HUES48 (cell line): ENCODE data around the gene RAB3GAP2.
A peak's percentile ranks its signal among the peaks of the same experiment; 100 is the strongest.
"Not testable (repeated sequence)": the region's sequence is repeated elsewhere in the genome, so short reads cannot be mapped to it uniquely, and the experiment has no call there.

ENCODE experiments used
- H3K27ac ChIP-seq: one replicate; pipeline ENCODE4 v1.7.0; 2013; ENCODE audit warnings: low read depth, low read length, inconsistent platforms
- H3K27me3 ChIP-seq: 2 replicates; pipeline ENCODE4 v1.6.1; 2013; ENCODE audit warnings: mild to moderate bottlenecking, low read length; ENCODE audit not compliant: control insufficient read depth, insufficient read depth
- H3K36me3 ChIP-seq: 2 replicates; pipeline ENCODE4 v1.6.1; 2013; ENCODE audit warnings: low read length; ENCODE audit not compliant: control insufficient read depth, insufficient read depth
- H3K4me1 ChIP-seq: 2 replicates; pipeline ENCODE4 v1.6.1; 2013; ENCODE audit warnings: mild to moderate bottlenecking, low read length; ENCODE audit not compliant: control insufficient read depth, insufficient read depth
- H3K4me3 ChIP-seq: 2 replicates; pipeline ENCODE4 v1.5.1; 2013; ENCODE audit warnings: mild to moderate bottlenecking, low read depth, low read length
- H3K9ac ChIP-seq: 2 replicates; pipeline ENCODE4 v1.6.1; 2013; ENCODE audit warnings: mild to moderate bottlenecking, low read depth, low read length, moderate library complexity
- H3K9me3 ChIP-seq: 2 replicates; pipeline ENCODE4 v1.6.1; 2013; ENCODE audit warnings: low read length; ENCODE audit not compliant: control insufficient read depth, insufficient read depth

Gene RAB3GAP2

DNA sequence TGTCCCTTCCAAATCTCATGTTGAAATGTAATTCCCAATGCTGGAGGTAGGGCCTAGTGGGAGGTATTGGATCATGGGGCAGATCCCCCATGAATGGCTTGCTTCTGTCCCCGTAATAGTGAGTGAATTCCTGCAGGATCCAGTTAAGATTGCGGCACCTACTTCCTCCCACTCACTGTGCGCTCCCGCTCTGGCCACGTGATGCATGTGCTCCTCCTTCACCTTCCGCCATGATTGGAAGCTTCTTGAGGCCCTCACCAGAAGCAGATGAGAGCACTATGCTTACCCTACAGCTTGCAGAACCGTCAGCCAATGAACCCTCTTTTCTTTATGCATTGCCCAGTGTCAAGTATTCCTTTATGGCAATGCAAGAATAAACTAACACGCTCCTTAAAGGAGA lies 14.9 kb upstream of the RAB3GAP2 start:
- Histone ChIP-seq H3K4me3 (no peak overlapping the region), H3K27ac (no peak overlapping the region), H3K27me3 (no peaks in the 10 kb centered on the region), H3K9me3 (no peaks in the 10 kb centered on the region), H3K36me3 (no peaks in the 10 kb centered on the region), H3K4me1 (peaks cover 17% of the 10 kb centered on the region), H3K9ac (no peak overlapping the region)

DNA sequence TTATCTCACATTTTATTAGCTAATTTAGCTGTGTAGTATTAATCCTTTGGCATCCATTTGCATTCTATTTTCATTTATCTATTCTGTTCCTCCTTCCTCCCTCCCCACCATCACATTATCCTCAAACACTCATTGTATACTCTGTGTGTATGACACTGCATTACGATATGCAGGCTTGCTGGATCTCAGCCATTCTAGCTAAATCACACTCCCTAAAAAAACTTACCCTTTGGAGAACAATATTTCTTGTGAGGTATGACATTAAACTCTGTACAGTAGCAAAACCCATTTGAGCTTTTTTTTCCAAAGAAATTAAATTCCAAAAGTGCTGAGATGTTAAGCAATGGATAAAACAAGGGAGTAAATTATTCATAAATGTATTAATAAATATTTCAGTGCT lies 11.4 kb upstream of the RAB3GAP2 start:
- Histone ChIP-seq H3K4me1 (no peaks in the 10 kb centered on the region), H3K9me3 (no peaks in the 10 kb centered on the region), H3K4me3 (no peak overlapping the region), H3K9ac (no peak overlapping the region), H3K27ac (no peak overlapping the region), H3K27me3 (no peaks in the 10 kb centered on the region), H3K36me3 (no peaks in the 10 kb centered on the region)

DNA sequence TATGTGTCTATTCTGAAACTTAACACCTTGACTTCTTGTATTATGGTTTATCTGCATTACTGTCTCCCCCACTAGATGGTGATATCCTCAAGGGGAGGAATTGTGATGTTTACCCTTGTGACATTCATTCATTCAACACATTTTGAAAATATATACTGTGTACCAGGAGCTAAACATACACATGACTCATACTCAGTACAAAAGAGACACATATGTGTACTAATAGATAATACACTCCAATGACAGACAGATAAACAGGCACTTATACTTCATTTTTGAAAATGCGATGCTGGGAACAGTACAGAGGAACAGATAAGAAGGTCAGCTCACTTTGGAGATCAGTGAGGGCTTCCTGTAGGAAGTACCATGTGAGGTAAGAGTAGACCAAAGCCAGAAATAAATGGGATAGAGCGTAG lies 8.9 kb upstream of the RAB3GAP2 start:
- no peaks in the 10 kb centered on the region for H3K4me1 ChIP-seq
- no peaks in the 10 kb centered on the region for H3K27me3 ChIP-seq
- no peak overlapping the region for H3K4me3 ChIP-seq
- H3K36me3 ChIP-seq: no peaks in the 10 kb centered on the region
- no peaks in the 10 kb centered on the region for H3K9me3 ChIP-seq
- H3K9ac ChIP-seq: no peak overlapping the region
- no peak overlapping the region for H3K27ac ChIP-seq

DNA sequence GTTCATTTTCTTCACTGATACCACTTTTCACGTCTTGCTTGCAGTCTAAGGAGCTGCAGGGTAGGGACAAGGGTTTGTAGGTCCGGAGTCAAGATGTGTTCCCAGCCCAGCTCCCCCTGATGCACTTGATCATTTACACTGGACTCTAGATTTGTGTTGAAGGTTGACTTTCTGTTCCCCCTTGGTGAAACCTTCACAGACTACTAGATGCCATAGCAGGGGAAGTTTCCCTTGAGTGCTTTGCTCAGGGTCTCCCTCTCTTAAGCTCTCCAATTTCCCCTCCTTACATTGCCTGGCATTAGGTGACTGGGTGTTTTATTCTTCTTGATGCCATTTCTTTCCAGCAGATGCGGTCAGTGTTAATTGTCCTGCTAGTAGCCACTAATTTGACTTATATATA lies 8.0 kb upstream of the RAB3GAP2 start:
- Histone ChIP-seq H3K9ac (no peak overlapping the region), H3K9me3 (no peaks in the 10 kb centered on the region), H3K36me3 (no peaks in the 10 kb centered on the region), H3K27ac (no peak overlapping the region), H3K4me1 (no peaks in the 10 kb centered on the region), H3K27me3 (no peaks in the 10 kb centered on the region), H3K4me3 (no peak overlapping the region)

DNA sequence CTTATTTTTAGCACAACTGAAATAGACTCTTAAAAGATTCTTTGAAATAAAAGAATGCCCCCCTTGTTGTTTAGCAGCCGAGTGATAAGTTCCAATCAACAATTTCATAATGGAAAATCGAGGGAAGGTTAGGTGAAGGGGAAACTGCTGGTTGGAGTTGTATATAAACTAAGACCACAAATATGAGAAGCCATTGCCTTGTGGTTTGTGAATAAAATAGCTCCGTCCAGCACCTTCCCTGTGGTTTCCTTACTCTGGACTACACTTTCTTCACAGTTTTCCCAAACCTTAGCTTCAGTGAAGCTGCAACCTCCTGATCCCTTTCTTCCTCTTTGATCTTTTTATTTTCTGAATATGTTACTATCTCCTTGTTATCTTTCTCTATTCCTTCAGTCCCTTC lies 6.7 kb upstream of the RAB3GAP2 start:
- no peaks in the 10 kb centered on the region for H3K36me3 ChIP-seq
- H3K27me3 ChIP-seq: no peaks in the 10 kb centered on the region
- H3K4me3 ChIP-seq: no peak overlapping the region
- H3K9me3 ChIP-seq: no peaks in the 10 kb centered on the region
- peaks cover 10% of the 10 kb centered on the region for H3K4me1 ChIP-seq
- no peak overlapping the region for H3K27ac ChIP-seq
- no peak overlapping the region for H3K9ac ChIP-seq

GRCh38 chr1:220275430-220275829 lies 3.2 kb upstream of the RAB3GAP2 start:
- Histone ChIP-seq H3K9me3 (no peaks in the 10 kb centered on the region), H3K4me1 (peaks cover 32% of the 10 kb centered on the region), H3K4me3 (no peak overlapping the region), H3K36me3 (no peaks in the 10 kb centered on the region), H3K27ac (no peak overlapping the region), H3K9ac (no peak overlapping the region), H3K27me3 (no peaks in the 10 kb centered on the region)

DNA sequence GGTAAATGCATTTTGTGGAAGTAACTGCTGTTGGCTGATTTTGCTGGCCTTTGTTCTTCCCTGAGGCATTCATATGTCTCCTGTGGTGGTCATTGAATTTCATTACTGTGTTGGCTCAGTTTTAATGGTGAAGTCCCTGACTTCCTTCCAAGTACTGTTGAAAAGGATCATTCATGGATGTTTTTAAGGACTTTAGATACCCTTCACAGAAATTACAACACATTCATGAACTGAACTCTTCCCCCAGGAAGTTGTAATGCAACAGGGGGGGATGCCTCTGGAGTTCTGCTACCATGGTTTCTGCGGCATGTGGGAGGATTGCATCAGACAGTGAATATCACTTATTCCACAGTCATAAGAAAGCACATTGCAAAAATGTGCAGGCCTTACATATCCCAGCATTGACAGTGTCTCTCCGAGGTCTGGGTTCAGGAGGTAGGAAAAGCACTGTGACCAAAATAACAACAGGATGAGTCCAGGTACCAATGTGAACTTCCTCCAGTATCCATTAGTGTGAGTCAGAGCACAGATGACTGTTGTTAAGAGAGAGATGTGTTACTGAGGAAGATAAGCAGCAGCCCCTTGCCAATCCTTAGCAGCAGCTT lies 2.1 kb upstream of the RAB3GAP2 start:
- no peaks in the 10 kb centered on the region for H3K36me3 ChIP-seq
- peak overlapping the region; percentile 18; the same call in 1 of the 2 replicates for H3K4me3 ChIP-seq
- H3K9me3 ChIP-seq: no peaks in the 10 kb centered on the region
- H3K9ac ChIP-seq: peak overlapping the region; percentile 42
- H3K27ac ChIP-seq: peak overlapping the region; percentile 94
- no peaks in the 10 kb centered on the region for H3K27me3 ChIP-seq
- peaks cover 34% of the 10 kb centered on the region for H3K4me1 ChIP-seq

- Histone ChIP-seq H3K27ac (peak overlapping the region; percentile 94), H3K36me3 (peaks cover 15% of the 10 kb centered on the region), H3K4me3 (peak overlapping the region; percentile 81), H3K9me3 (no peaks in the 10 kb centered on the region), H3K27me3 (no peaks in the 10 kb centered on the region), H3K4me1 (peaks cover 34% of the 10 kb centered on the region), H3K9ac (peak overlapping the region; percentile 68)
Observed at GRCh38 chr1:220272841-220273090, 513 bp upstream of the RAB3GAP2 start.

GRCh38 chr1:220271706-220272046 lies 577 bp downstream of the RAB3GAP2 start:
- Histone ChIP-seq H3K4me1 (peaks cover 34% of the 10 kb centered on the region), H3K27me3 (no peaks in the 10 kb centered on the region)

GRCh38 chr1:220269036-220269435 lies 3.2 kb downstream of the RAB3GAP2 start:
- H3K9ac ChIP-seq: no peak overlapping the region
- no peaks in the 10 kb centered on the region for H3K27me3 ChIP-seq
- no peak overlapping the region for H3K4me3 ChIP-seq
- H3K36me3 ChIP-seq: peaks cover 46% of the 10 kb centered on the region
- no peaks in the 10 kb centered on the region for H3K9me3 ChIP-seq
- H3K27ac ChIP-seq: no peak overlapping the region
- peaks cover 25% of the 10 kb centered on the region for H3K4me1 ChIP-seq

More at GRCh38 chr1:220271706-220272046, 577 bp downstream of the RAB3GAP2 start:
- peak overlapping the region; percentile 89 for H3K9ac ChIP-seq
- peak overlapping the region; percentile 94 for H3K27ac ChIP-seq
- peak overlapping the region; percentile 81 for H3K4me3 ChIP-seq
- H3K9me3 ChIP-seq: no peaks in the 10 kb centered on the region
- peaks cover 26% of the 10 kb centered on the region for H3K36me3 ChIP-seq

DNA sequence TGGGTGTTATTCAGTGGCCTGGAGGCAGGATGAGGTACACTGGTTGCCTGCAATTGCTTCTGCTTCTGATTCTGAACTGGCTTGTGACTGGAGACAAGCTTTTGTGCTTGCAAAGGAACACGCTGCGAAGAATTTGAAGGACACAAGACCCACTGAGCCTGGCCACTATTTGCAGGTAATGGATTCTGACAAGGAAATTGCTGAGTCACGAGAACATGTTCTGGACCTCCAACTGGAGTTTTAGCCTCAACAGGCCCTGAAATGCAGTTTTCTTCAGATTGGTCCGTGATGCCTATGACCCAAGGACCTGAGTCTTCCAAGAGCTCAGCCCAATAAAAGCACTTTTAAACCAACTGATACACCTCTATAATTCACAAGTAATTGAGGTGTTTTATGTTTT lies 4.6 kb downstream of the RAB3GAP2 start:
- H3K4me1 ChIP-seq: peaks cover 11% of the 10 kb centered on the region
- H3K36me3 ChIP-seq: peaks cover 46% of the 10 kb centered on the region
- no peak overlapping the region for H3K4me3 ChIP-seq
- H3K27me3 ChIP-seq: no peaks in the 10 kb centered on the region
- no peak overlapping the region for H3K9ac ChIP-seq
- H3K9me3 ChIP-seq: no peaks in the 10 kb centered on the region
- H3K27ac ChIP-seq: no peak overlapping the region

DNA sequence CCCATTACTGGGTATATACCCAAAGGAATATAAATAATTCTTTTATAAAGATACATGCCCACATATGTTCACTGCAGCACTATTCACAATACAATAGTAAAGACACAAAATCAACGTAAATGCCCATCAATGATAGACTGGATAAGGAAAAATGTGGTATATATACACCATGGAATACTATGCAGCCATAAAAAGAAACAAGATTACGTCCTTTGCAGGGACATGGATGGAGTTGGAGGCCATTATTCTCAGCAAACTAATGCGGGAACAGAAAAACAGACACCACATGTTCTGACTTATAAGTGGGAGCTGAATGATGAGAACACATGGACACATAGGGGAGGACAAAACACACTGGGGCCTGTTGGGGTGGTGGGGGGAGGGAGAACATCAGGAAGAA lies 12.0 kb downstream of the RAB3GAP2 start:
- H3K4me1 ChIP-seq: peaks cover 13% of the 10 kb centered on the region
- H3K4me3 ChIP-seq, H3K36me3 ChIP-seq, H3K27me3 ChIP-seq, H3K27ac ChIP-seq, H3K9me3 ChIP-seq, H3K9ac ChIP-seq: not testable (repeated sequence)
